Activated B cell treated with CpG ODN at 0.5 μM for 24 hours (primary cell): ENCODE results near the gene MUC2. TPM values are rescaled to one million over a fixed set of nuclear protein-coding genes. Genes with fewer than 3 reads are reported as not detected.

Source experiments
- ATAC-seq: fragments of 200-7000 bp; cut with Tn5 transposase; one replicate; pipeline ENCODE4 v1.10.0; 2021; ENCODE audit warnings: low read depth, mild to moderate bottlenecking, moderate library complexity
- CTCF ChIA-PET: fragments of 350-600 bp; sonication (Branson Sonifier 250); formaldehyde crosslinking; loops from one replicate; lab custom pipeline; 2021; ENCODE audit warnings: antibody characterized with exemption; lab: Charles Lee
- POLR2A ChIA-PET: fragments of 350-600 bp; sonication (Branson Sonifier 250); formaldehyde crosslinking; loops from one replicate; lab custom pipeline; 2021; ENCODE audit warnings: antibody characterized with exemption; lab: Charles Lee
- DNase-seq: peaks from one replicate; pipeline ENCODE4 v3.0.0; 2022
- H3K27ac Mint-ChIP-seq: one replicate; pipeline ENCODE4 v1.8.0; 2020; ENCODE audit warnings: mixed read lengths
- H3K27me3 Mint-ChIP-seq: one replicate; pipeline ENCODE4 v1.8.0; 2021; ENCODE audit warnings: mixed read lengths
- H3K36me3 Mint-ChIP-seq: one replicate; pipeline ENCODE4 v1.8.0; 2021; ENCODE audit warnings: low read depth, mixed read lengths
- H3K4me1 Mint-ChIP-seq: one replicate; pipeline ENCODE4 v1.8.0; 2021; ENCODE audit warnings: mixed read lengths
- H3K4me3 Mint-ChIP-seq: one replicate; pipeline ENCODE4 v1.8.0; 2020; ENCODE audit warnings: mild to moderate bottlenecking, mixed read lengths
- H3K9me3 Mint-ChIP-seq: one replicate; pipeline ENCODE4 v1.8.0; 2020; ENCODE audit warnings: mixed read lengths
- intact Hi-C: fragments of 100-400 bp; cut with micrococcal nuclease; formaldehyde crosslinking; loops from one replicate; pipeline ENCODE4 v1.15.1; 2024
- total RNA-seq: library from RNA; stranded (reverse); gene quantifications from 2 replicates; pipeline ENCODE4 v1.2.3, GENCODE V29; 2022
- TF ChIP-seq, protein P1 (sequence below): fragments of 200-600 bp; IDR thresholded peaks from one replicate; pipeline ENCODE4 v1.8.0; 2022; ENCODE audit warnings: antibody characterized with exemption, mild to moderate bottlenecking

MUC2 gene
- total RNA-seq, 1 donor from 2014 or later: not detected

DNA sequence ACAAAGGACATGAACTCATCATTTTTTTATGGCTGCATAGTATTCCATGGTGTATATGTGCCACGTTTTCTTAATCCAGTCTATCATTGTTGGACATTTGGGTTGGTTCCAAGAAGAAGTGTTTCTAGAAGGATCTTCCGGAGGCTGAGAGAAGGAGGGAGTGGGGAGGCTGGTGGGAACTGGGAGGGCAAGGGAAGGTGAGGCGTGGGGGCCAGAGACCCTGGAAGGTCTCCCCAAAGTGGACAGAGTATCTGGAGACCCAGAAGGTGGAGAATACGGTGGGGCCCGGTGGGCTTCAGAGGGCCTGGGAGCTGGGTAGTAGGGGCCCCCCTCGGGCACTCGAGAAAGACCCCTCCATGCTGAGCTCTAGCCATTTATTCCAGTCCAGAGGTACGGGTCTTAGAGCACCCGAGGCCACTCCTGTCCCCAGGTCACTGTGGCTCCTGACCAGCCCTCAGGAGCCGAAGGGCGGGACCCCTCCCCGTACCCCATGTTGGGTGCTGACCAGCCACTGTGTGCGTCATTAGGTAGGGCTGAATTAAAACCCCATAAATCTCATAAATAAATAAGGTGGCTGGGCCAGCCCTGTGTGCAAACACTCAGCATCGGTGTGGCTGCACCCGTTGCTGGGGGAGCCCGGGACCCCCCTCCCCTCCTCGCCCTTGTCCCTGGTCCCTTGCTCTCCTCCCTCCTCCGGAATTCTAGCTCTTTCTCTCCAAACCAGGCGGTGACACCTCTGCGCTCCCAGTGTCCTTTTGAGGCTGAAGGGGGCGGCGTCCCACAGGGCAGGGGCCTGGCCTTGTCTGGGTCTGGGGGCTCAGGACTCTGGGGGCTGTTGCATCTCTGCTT lies 44.3 kb downstream of the MUC2 start:
- ChIA-PET CTCF (no interaction called here), POLR2A (no interaction called here)
- H3K4me3 Mint-ChIP-seq: no peak overlapping the region
- ATAC-seq (no peak), DNase-seq (no peak)
- peaks cover 8% of the 10 kb centered on the region for H3K27me3 Mint-ChIP-seq
- H3K4me1 Mint-ChIP-seq: no peaks in the 10 kb centered on the region
- no peak overlapping the region for H3K27ac Mint-ChIP-seq
- TF ChIP-seq, protein P1, sequence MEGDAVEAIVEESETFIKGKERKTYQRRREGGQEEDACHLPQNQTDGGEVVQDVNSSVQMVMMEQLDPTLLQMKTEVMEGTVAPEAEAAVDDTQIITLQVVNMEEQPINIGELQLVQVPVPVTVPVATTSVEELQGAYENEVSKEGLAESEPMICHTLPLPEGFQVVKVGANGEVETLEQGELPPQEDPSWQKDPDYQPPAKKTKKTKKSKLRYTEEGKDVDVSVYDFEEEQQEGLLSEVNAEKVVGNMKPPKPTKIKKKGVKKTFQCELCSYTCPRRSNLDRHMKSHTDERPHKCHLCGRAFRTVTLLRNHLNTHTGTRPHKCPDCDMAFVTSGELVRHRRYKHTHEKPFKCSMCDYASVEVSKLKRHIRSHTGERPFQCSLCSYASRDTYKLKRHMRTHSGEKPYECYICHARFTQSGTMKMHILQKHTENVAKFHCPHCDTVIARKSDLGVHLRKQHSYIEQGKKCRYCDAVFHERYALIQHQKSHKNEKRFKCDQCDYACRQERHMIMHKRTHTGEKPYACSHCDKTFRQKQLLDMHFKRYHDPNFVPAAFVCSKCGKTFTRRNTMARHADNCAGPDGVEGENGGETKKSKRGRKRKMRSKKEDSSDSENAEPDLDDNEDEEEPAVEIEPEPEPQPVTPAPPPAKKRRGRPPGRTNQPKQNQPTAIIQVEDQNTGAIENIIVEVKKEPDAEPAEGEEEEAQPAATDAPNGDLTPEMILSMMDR: no peak
- H3K9me3 Mint-ChIP-seq: no peaks in the 10 kb centered on the region
- no peaks in the 10 kb centered on the region for H3K36me3 Mint-ChIP-seq
- intact Hi-C loops: no loop called here

DNA sequence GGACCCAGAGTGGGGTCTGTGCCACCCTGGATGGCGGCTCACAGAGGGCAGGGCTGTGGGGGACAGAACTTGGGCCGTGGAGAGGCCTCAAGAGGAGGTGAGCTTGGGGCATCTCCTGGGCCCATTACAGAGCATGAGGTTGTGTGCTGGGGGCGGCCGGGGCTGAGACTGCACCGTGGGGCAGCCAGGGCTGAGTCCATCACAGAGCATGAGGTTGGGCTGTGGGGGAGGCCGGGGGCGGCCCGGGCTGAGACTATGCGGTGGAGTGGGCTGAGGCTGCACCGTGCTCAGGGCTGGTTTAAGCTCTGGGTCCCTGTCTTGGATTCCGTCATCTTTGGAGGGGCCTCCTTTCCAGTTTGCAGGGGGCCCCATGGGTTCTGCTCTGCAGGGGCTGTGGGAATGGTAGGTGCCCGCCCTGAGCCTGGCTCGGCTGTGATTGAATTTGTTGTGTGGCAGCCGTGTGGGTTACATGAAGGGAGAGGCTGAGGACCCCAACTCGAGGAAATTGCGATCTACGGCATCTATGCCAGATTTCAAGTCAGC lies 45.0 kb downstream of the MUC2 start:
- Mint-ChIP-seq H3K27ac (no peak overlapping the region), H3K9me3 (peaks cover 6% of the 10 kb centered on the region), H3K27me3 (peaks cover 8% of the 10 kb centered on the region), H3K36me3 (no peaks in the 10 kb centered on the region), H3K4me3 (no peak overlapping the region), H3K4me1 (no peaks in the 10 kb centered on the region)
- DNase-seq (no peak), ATAC-seq (no peak)
- POLR2A ChIA-PET: no interaction called here
- TF ChIP-seq, protein P1: no peak
- CTCF ChIA-PET: no interaction called here
- intact Hi-C loops: no loop called here

DNA sequence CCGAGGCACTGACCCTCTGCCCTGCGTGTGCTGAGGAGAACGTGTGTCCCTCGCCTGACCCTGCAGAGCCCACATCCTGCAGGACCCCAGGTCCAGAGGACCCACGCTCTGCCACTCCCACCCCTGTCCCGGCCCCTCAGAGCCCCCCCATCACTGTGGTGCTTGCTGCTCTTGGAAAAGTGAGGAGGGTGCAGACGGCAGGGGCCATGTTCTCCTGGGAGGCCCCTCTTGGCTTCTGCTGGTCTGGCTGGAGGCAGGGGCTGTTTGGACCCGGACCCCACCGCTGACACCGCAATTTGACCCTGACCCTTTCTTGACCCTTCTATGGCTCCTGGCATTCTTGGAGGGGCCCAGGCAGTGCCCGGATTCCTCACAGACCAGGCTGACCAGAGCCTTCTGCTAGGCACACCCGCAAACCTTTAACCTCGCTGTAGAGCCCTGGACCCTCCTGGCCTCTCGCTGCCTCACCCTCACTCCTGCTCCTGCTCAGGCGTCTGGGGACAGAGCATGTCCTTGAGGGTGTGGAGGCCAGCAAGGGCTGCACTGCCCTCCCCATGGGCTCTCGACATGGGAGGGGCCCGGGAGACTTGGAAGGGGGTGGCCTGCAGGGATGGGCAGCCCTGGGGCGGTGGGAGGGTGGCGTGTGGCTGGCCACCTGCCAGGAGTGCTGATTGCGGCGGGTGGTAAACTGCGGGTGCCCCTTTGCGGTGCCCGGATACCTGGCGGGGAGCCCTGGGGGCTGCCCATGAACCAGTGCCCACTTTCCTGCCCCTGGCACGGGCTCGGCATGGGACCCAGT lies 46.1 kb downstream of the MUC2 start:
- TF ChIP-seq, protein P1: no peak
- Mint-ChIP-seq H3K27me3 (peaks cover 8% of the 10 kb centered on the region), H3K4me3 (no peak overlapping the region), H3K4me1 (no peaks in the 10 kb centered on the region), H3K9me3 (peaks cover 8% of the 10 kb centered on the region), H3K27ac (no peak overlapping the region), H3K36me3 (no peaks in the 10 kb centered on the region)
- DNase-seq (peak; percentile 9), ATAC-seq (no peak)
- ChIA-PET CTCF (no interaction called here), POLR2A (no interaction called here)
- intact Hi-C loops: no loop called here

DNA sequence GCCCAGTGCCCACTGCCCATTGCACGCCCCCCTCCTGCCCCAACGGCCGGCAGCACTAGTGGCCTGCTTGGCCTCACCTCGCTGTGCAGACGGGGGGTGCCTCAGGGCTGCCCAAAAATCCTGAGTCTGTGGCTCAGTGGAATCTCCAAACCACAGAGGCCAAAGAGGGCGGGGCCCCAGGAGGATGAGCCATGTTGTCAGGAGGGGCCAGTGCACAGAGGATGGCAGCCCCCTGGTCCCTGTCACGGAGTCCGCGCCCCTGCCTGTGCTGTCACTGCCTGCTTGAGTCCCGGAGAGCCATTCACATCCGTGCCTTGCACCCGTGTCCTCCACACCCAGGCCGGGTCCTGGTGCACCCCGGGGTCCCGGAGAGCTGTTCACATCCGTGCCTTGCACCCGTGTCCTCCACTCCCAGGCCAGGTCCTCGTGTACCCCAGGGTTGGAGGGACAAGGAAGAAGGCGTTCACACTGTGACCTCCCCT lies 46.7 kb downstream of the MUC2 start:
- Mint-ChIP-seq H3K27ac (no peak overlapping the region), H3K27me3 (peaks cover 6% of the 10 kb centered on the region), H3K9me3 (peaks cover 8% of the 10 kb centered on the region), H3K36me3 (no peaks in the 10 kb centered on the region), H3K4me1 (no peaks in the 10 kb centered on the region), H3K4me3 (no peak overlapping the region)
- DNase-seq: no peak
- ChIA-PET CTCF (no interaction called here), POLR2A (no interaction called here)
- TF ChIP-seq, protein P1: no peak
- intact Hi-C loops: no loop called here
- ATAC-seq: no peak
